CD4-positive, alpha-beta T cell treated with Interleukin-15 for 4 hours (primary cell): Measurements from ENCODE around the gene GRPEL1.

Experiments
- DNase-seq: peaks from one replicate; pipeline ENCODE4 v3.0.0-alpha.2; 2020; ENCODE audit warnings: low spot score

GRPEL1 gene

DNA sequence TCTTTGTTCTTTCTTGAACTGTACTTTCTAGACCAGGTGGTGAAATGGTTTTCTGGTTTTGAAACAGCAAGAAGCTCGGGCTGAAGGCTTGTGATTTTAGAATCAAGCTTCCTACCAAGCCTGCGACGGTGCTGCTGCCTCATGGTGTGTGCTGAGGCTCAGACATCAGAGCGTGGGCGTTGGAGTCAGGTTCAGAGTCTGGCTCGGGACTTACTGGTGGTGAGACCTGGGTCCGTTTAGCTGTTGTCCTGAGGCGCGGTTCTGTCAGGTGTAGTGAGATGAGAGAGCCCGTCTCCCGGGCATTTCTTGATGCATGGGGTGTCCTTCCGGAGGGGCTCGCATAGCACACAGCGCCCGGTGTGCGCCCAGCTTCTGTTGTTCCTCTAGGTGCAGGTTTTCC, 44.4 kb downstream of the GRPEL1 start:
- no peak for DNase-seq

DNA sequence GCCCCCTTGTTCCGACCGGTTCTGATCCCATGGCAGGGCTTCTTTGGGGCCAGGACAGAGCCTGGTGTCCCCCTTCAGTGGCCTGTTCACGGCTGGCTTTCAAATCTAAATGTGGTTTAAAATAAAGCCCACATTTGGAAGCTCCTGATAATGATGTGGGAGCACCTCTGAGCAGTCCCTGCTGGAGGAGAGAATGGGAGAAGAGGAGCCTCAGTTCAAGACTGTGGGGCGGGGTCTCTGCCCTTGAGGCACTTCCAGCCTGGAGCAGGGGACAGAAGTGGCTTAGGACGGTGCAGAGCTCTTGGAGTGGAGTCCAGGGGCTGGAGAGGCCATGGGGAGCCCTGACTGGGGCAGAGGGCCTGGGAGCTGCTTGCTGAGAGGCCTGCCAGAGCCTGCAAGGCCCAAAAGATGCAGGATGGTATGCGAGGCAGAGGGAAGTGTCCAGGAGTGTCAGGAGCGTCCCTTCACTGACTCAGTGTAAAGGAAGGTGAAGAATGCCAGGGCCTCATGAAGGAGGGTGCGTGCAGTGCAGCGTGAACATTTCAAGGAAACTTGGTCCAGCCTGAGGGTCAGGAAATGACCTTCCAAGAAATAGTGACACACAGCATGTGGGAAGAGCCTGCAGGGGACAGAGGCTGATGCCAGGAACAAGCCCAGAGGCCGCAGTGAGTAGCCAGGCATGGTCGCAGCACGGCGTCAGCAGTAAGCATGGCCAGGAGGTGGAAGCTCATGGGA, 45.8 kb downstream of the GRPEL1 start:
- DNase-seq: no peak

DNA sequence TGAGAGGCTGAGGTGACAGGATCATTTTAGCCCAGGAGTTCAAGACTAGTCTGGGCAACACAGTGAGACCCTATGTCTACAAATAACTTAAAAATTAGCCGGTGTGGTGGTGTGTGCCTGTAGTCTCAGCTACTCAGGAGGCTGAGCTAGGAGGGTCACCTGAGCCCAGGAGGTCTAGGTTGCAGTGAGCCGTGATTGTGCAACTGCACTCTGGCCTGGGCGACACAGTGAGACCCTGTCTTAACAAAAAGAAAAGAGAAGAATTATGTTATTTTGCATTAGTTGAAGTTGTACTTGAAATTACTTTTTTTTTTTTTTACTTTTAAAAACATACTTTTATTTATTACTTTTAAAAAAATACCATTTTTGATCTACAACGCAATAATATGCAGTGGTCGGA, 46.5 kb downstream of the GRPEL1 start:
- DNase-seq: no peak

DNA sequence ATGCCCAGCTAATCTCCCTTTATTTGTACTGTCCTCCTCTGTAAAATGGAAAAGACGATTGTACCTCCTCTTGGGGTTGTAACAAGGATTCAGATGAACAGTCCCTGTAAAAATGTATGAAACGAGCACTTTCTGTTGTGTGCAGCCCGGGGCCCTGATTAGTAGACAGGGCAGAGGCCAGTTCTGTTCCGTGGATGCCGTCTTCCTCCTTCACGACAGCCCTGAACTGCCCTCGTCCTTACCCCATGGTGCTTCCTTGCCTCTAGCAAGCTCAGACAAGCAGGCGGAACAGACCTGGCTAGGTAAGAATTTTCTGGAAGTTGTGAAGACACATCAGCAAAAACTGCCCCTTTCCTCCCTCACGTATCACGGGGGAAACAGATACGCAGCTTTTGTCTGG, 47.0 kb downstream of the GRPEL1 start:
- DNase-seq: no peak

DNA sequence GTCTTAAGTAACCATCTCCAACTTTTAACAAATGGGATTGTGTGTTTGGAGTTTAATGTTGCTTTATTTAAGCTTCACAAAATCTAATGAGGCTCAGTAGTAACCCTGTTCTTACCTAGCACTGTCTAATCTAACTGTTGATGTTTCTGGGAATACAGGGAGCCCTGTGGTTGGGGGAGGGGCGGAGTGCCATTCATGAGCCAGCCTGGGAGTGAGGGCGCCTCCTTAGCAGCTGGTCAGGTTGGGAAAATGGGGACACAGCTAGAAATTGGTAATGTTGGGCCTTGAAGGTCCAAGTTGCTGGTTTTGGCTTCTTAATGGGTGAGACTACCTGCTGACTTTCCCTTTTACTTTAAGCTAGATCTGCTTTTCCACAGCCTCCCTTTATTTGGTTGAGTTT, 47.6 kb downstream of the GRPEL1 start:
- no peak for DNase-seq

- DNase-seq: no peak
Measured at GRCh38 chr4:7019367-7019766, 48.5 kb downstream of the GRPEL1 start.

GRCh38 chr4:7018281-7018680, 49.6 kb downstream of the GRPEL1 start:
- no peak for DNase-seq

DNA sequence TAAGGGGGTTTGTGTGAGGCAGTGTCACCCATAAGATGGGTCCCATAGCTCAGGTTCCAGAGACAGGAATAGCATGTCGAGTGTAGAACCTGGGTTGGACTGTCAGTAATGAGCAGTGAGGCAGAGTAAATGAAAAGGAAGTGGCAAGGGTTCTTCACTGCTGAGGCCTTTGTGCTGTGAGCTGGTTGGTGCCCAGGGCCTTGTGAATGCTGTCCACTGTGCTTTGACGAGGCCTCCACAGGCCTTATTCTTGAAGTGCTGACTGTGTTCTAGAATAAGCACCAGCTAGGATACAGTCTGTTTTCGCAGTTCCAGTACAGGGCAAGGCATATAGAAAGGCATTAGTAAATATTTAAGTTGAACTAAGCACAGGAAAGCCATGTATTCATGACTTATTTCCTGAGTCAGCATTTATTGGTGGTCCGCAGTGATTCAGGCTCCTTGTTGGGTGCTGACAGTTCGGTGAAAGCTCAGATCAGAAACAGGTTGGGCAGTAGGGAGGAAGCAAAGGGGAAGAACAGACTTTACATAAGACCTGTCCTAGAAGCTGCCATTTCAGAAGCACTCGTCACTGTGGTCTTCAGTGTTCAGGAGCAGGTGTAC, 50.3 kb downstream of the GRPEL1 start:
- no peak for DNase-seq

- no peak for DNase-seq
Measured at GRCh38 chr4:7016512-7016911, 51.4 kb downstream of the GRPEL1 start.

DNA sequence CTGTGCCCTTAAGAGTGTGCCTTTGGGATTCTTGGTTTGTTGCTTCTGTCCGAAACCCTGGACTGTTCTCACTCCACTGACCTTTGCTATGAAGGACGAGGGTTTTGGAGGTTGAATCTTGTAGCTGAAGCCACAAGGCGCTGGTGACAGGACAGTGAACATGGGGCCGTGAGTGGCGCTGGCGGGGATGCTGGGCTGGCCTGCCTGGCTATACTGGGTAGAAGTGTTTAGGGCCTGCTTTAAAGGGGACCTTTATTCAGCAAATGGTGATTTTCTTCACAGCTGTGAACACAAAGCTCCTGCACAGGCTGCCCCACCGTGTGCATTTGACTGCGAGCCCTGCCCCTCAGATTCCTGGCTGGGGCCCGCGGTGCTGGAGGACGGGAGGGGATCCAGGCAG, 51.8 kb downstream of the GRPEL1 start:
- no peak for DNase-seq

DNA sequence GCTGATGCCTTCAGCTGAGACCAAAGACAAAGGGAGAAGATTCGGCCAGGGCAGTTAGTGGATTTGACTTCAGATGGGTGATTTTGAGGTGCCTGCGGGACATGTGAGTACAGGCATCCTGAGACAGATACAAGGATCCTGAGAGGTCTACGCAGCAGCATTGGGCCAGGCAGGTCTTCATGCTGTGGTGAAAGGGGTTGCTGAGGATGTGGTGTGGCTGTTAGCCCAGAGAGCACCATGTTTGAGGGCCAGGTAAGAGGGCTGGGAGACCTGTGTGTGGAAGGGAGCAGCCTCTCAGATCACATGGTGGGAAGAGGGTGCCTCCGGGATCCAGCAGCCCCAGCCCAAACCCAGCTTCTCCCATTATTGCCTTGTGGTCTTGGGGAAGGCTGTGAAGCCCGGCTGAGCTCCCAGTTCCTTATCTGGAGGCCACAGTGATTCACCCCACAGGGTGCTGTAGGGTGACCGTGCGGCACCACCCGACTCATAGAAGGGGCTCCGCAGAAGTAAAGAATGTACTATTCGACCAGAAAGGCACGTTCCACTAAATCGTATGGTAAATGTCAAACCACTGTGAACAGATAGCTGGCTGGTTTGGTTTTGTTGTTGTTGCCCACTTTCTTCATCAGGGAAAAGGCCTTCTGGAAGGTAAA, 52.4 kb downstream of the GRPEL1 start:
- DNase-seq: no peak

GRCh38 chr4:7014815-7015214, 53.0 kb downstream of the GRPEL1 start:
- DNase-seq: no peak

- no peak for DNase-seq
Measured at GRCh38 chr4:7013175-7013574, 54.7 kb downstream of the GRPEL1 start.

DNA sequence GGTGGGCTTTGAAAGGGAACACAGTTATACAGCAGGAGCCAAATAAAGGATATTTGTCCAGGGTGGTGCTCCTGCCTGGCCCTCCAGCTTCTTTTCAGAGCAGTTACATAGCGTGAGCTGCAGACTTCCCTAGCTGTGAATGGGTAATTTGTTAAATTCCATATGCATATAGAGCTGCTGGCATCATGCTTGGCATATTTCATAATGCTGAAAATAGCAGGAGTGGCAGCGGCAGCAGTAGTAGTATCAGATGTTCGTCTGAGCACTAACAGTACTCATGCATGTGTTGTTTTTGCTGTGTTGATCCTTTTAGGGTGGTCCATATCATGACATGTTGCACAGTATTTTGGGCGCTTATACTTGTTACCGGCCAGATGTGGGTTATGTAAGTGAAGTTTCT, 58.3 kb downstream of the GRPEL1 start:
- no peak for DNase-seq
